Urothelium cell line (cell line): ENCODE results near the gene TMEM253.

Experiments used
- DNase-seq: peaks from one replicate; pipeline ENCODE4 v3.0.0; 2011; ENCODE audit warnings: low spot score, mixed read lengths
- FAIRE-seq: peaks from 2 replicates; lab custom pipeline; 2011; peaks lifted over from hg19 to GRCh38; lab: Jason Lieb, UNC

TMEM253 gene

GRCh38 chr14:21070610-21071224, 30.1 kb upstream of the TMEM253 start:
- DNase-seq (peak; percentile 56), FAIRE-seq (no peak)

- peak; percentile 95 for DNase-seq
- peak; percentile 84 for FAIRE-seq
These were observed 29.4 kb upstream of the TMEM253 start for GRCh38 chr14:21071225-21072030.

GRCh38 chr14:21072031-21072473, 28.8 kb upstream of the TMEM253 start:
- DNase-seq, result peak; percentile 39

DNA sequence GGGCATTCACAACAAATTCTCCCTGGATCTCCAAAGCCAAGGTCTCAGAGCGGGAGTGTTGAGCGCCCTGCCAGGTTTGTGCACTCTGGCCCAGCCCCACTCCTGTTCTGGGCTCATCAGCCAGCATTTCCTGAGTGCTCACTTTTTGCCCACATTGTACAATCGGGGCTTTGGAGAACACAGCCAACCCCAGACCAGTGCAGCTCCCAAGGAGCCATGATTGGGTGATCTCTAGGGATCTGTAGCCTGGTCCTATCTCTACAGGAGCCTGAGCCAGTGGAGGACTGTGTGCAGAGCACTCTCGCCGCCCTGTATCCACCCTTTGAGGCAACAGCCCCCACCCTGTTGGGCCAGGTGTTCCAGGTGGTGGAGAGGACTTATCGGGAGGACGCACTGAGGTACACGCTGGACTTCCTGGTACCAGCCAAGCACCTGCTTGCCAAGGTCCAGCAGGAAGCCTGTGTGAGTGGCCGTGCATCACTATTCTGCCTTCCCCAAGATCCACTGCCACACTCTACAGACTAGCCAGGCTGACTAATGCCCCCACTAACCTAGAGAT, 28.0 kb upstream of the TMEM253 start:
- no peak for DNase-seq
- no peak for FAIRE-seq

More at GRCh38 chr14:21072031-21072473, 28.8 kb upstream of the TMEM253 start:
- no peak for FAIRE-seq

- DNase-seq, result no peak
- FAIRE-seq, result no peak
These were observed 26.9 kb upstream of the TMEM253 start for GRCh38 chr14:21073921-21074320.

- DNase-seq (no peak), FAIRE-seq (no peak)
These were observed 26.2 kb upstream of the TMEM253 start for GRCh38 chr14:21074398-21075272.

DNA sequence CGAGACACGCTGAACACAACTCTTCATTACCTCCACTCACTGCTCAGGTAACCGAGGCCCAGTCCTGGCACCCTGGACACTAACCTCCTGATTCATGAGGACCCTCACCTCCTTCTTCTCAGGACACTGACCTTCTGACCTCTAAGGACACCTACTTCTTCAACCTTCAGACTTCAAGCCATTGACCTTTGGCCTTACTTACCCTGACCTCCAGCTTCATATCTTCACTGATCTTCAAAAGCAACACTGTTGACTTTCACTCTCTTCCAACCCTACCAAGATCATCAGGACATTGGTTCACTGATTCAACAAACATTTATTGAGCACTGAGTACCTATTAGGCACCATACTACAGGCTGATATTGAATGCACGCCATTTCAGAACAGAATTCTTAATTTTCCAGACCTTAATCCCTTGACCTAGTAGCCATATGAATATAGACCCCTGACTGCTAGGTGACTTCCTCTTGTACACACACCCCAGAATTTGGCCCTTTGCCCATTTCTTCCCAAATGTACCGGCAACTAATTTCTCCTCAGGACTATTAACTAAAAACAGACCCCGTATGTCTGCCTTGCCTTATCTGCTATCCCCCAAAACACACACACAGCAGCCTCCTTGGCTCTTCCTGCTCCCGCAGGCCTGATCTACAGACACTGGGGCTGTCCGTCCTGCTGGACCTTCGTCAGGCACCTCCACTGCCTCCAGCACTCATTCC, 25.0 kb upstream of the TMEM253 start:
- FAIRE-seq (peak; percentile 35), DNase-seq (no peak)

DNA sequence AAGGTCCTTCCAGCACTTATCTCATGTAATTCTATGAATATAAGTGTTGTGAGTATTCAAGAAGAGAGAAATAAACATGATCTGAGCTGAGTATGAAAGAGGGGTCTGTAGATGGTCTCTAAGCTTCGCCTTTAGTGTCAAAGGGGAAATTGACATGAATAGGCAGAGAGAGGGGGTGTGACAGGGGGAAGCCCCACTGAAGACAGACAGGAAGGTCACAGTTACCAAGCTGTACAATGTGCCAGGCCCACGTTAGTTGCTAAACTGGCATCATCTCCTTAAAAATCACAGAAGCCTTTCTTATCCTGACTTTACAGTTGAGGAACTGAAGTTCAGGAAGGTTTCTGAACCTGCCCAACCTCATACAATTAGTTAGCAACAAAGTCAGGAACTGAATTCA, 23.2 kb upstream of the TMEM253 start:
- DNase-seq, result no peak
- no peak for FAIRE-seq

DNA sequence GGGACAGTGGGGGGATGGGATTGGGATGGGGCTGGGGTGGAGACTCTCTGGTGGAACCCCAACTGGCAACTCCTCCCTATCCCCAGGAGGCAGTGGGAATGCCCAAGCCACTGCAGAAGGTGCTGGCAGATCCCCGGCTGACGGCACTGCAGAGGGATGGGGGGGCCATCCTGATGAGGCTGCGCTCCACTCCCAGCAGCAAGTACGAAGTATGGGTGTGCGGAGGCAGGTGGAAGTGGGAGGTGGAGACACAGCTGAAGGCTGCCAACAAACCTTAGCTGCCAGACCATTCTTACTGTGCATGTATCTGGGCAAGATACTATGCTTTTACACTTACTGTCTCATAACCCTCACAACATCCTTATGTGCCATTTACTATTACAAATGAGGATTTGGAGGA, 22.6 kb upstream of the TMEM253 start:
- DNase-seq (no peak), FAIRE-seq (no peak)

DNA sequence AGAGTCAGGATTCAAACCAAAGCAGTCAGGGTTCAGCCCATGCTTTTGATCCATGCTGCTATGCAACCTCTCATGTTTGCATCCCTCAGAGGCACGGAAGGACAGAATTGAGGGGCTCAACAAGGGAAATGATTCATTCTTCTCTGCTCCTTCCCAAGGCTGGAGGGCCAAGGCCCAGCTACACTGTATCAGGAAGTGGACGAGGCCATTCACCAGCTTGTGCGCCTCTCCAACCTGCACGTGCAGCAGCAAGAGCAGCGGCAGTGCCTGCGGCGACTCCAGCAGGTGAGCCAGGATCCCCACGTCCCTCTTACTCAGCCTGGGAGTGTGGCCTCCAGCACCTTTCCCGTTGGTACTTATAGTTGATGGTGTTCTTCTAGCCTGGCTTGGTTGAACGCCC, 22.1 kb upstream of the TMEM253 start:
- DNase-seq (no peak), FAIRE-seq (no peak)

DNA sequence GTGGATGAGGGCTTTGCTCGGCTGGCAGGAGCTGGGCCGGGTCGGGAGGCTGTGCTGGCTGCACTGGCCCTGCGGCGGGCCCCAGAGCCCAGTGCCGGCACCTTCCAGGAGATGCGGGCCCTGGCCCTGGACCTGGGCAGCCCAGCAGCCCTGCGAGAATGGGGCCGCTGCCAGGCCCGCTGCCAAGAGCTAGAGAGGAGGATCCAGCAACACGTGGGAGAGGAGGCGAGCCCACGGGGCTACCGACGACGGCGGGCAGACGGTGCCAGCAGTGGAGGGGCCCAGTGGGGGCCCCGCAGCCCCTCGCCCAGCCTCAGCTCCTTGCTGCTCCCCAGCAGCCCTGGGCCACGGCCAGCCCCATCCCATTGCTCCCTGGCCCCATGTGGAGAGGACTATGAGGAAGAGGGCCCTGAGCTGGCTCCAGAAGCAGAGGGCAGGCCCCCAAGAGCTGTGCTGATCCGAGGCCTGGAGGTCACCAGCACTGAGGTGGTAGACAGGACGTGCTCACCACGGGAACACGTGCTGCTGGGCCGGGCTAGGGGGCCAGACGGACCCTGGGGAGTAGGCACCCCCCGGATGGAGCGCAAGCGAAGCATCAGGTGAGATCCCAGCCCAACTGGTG, 19.2 kb upstream of the TMEM253 start:
- FAIRE-seq (no peak), DNase-seq (no peak)

DNA sequence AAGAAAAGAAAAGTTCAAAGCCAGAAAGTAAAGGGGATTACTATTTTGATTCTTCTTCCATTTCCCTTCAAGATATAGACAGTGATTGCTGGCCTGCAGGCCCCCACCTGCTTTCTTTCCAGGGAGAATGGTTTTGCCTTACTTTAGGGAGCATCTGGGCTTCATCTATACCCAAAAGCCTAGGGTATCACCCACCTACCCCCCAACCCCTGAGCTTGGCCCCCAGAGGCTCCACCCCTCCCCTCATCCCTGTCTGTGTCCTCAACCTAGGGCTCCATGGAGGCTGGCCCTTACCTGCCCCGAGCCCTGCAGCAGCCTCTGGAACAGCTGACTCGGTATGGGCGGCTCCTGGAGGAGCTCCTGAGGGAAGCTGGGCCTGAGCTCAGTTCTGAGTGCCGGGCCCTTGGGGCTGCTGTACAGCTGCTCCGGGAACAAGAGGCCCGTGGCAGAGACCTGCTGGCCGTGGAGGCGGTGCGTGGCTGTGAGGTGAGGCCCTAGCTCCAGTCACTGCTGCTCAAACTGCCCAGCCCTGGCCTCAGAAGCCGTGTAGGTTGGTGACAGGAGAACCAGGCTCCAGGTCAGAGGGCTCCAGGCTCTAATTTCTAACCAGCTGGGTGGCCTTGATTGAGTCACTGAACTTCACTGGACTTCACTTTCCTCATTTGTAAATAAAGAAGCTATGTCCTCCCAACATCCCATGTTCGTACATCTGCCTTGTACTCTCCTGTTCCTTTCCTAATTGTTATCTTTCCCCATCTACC, 17.1 kb upstream of the TMEM253 start:
- FAIRE-seq (no peak), DNase-seq (no peak)

GRCh38 chr14:21084396-21084795, 16.5 kb upstream of the TMEM253 start:
- DNase-seq (no peak), FAIRE-seq (no peak)

DNA sequence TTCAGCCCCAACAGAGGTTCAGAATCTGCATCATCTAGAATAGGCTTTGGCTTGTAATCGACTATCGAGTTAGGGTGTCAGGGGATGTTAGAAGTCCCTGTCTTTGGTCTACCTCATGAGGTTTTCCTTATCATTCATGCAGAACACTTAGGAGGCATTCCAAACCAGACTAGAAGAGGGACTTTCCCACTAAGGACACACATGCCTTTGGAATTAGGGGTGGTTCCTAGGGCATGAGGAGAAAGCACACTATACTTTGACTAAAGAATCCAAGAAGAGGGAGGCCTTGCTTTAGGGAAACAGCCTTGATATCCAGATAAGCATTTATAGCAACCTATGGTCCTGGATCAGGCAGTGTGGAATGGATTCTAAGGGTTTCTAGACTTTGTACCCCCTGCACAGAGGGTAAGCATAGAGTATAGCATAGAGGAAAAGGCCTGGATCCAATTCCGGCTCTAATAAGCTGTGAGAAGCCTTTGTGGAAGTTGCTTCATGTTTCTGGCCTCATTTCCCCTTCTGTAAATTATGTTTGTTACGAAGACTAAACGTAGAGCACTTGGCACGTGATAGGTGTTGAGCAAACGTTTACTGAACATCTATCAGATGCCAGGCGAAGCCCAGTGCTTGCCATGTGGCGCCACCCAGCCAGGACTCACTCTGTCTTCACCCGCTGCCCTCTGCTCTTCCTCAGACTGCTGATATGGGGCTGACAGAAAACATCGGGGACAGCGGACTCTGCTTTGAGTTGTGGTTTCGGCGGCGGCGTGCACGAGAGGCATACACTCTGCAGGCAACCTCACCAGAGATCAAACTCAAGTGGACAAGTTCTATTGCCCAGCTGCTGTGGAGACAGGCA, 15.6 kb upstream of the TMEM253 start:
- DNase-seq, result no peak
- FAIRE-seq, result no peak

- DNase-seq (no peak), FAIRE-seq (no peak)
These were observed 14.0 kb upstream of the TMEM253 start for GRCh38 chr14:21086908-21087293.

DNA sequence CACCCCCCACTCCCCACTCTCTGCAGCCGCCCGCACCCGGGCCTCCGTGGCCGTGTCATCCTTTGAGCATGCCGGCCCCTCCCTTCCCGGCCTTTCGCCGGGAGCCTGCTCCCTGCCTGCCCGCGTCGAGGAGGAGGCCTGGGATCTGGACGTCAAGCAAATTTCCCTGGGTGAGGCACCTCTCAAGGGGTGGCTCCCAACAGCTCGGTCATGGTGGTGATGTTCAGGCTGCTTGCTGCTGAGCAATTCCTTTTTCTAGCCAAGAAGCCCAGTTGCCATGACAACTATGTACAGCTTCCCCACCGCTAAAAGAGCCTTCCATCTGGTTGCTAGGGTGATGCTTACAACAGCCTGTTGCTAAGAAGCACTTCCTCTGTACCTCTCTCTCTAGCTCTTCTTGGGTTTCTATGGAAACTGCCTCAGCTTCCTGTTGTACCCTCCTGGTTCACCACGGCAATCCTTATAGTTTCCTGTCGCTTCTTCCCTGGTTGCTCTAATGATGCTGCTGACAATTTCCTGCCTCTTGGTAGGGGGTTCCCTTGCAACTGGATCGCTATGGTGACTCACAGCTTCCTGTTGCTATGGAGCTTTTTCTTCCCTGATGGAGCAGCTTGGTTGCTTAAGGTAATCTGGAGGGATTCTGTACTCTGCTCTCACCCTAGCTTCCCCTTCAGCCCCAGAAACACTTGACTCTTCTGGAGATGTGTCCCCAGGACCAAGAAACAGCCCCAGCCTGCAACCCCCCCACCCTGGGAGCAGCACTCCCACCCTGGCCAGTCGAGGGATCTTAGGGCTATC, 13.4 kb upstream of the TMEM253 start:
- peak; percentile 55 for DNase-seq

DNA sequence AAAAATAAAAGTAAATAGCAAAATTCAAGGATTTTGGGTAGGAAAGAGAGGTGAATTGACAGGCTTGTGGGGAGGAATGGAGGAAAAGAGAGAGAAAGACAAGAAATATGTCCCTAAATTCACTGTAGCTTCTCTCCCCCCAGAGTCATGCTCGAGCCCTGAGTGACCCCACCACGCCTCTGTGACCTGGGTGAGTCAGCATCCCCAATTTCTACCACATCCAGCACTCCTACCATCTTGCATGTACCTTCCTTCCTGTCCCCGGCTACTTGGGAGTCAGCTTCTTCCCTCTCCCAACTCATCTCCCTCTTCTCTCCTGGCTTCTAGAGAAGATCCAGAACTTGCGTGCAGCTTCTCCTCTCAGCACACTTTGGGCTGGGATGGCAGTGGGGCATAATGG, 12.2 kb upstream of the TMEM253 start:
- no peak for DNase-seq
- no peak for FAIRE-seq

More for the DNA sequence above, 13.4 kb upstream of the TMEM253 start:
- no peak for FAIRE-seq

DNA sequence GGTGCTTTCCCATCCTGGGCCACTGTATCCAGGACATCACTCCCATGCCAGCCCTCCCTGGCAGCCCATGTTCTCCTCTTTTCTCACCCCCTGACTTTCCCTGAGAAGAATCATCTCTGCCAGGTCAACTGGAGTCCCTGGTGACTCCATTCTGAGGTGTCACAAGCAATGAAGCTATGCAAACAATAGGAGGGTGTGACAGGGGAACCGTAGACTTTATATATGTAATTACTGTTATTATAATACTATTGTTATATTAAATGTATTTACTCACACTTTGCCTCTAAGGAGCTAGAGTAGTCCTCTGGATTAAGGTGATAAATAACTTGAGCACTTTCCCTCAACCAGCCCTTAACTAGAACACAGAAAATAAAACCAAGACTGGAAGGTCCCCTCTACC, 11.6 kb upstream of the TMEM253 start:
- no peak for DNase-seq
- FAIRE-seq, result no peak
